MCF 10A (cell line): ENCODE results near the gene TTC31. TPM values are rescaled to one million over a fixed set of nuclear protein-coding genes. Genes with fewer than 3 reads are reported as not detected.

Source experiments
- BruUV-seq: library from RNA; stranded (reverse); fragments of 400-500 nt; replicated peaks from 2 replicates; lab custom pipeline; 2021; lab: Mats Ljungman, UMichigan
- CTCF ChIA-PET: fragments of 300-600 bp; sonication (Branson Sonifier 250); formaldehyde crosslinking; extraction: SDS; loops from one replicate; lab custom pipeline; 2021; ENCODE audit warnings: antibody characterized with exemption, inconsistent platforms; lab: Yijun Ruan, JAX
- POLR2A ChIA-PET: fragments of 300-600, 350-650 bp; sonication (Branson Sonifier 250); formaldehyde crosslinking; extraction: SDS; loops from one replicate; lab custom pipeline; 2020; ENCODE audit warnings: antibody characterized with exemption, inconsistent platforms; lab: Yijun Ruan, JAX
- DNase-seq: peaks from one replicate; pipeline ENCODE4 v3.0.0-alpha.2; 2018; ENCODE audit not compliant: unreplicated experiment
- H3K27ac Mint-ChIP-seq: one replicate; pipeline ENCODE4 v1.8.0; 2022; ENCODE audit warnings: mild to moderate bottlenecking, low read depth, mixed read lengths; ENCODE audit not compliant: unreplicated experiment
- H3K27me3 Mint-ChIP-seq: one replicate; pipeline ENCODE4 v1.8.0; 2022; ENCODE audit warnings: mixed read lengths; ENCODE audit not compliant: insufficient read depth, unreplicated experiment
- H3K36me3 Mint-ChIP-seq: one replicate; pipeline ENCODE4 v1.8.0; 2022; ENCODE audit warnings: mild to moderate bottlenecking, moderate library complexity, mixed read lengths; ENCODE audit not compliant: insufficient read depth, unreplicated experiment
- H3K4me1 Mint-ChIP-seq: one replicate; pipeline ENCODE4 v1.8.0; 2022; ENCODE audit warnings: mixed read lengths; ENCODE audit not compliant: insufficient read depth, unreplicated experiment
- H3K4me3 Mint-ChIP-seq: one replicate; pipeline ENCODE4 v1.8.0; 2022; ENCODE audit warnings: mild to moderate bottlenecking, moderate library complexity, mixed read lengths; ENCODE audit not compliant: unreplicated experiment
- H3K9me3 Mint-ChIP-seq: one replicate; pipeline ENCODE4 v1.8.0; 2022; ENCODE audit warnings: mixed read lengths; ENCODE audit not compliant: unreplicated experiment
- CTCF ChIP-seq: fragments of 200-600 bp; IDR thresholded peaks from one replicate; pipeline ENCODE4 v1.8.0; 2022; ENCODE audit warnings: antibody characterized with exemption, mild to moderate bottlenecking; ENCODE audit not compliant: unreplicated experiment
- intact Hi-C: fragments of 100-400 bp; cut with micrococcal nuclease; formaldehyde crosslinking; loops from 2 replicates; pipeline ENCODE4 v1.14.1; 2022
- total RNA-seq: library from RNA; stranded (reverse); gene quantifications from 2 replicates; pipeline ENCODE4 v1.2.3, GENCODE V29; 2022

Gene TTC31
- total RNA-seq, 1 experiment from 2014 or later, result 17.6 TPM

- BruUV-seq, result no TSS peak
- CTCF ChIA-PET, result interaction anchor here (0.5 to 0.9 kb wide), 3 partner anchors 10 to 11 kb away, joined by 3 to 5 read pairs (median 3); no protein-coding TSS in a partner anchor
Measured at GRCh38 chr2:74461187-74462053, 21.5 kb upstream of the TTC31 start.

GRCh38 chr2:74462054-74462785 lies 20.7 kb upstream of the TTC31 start:
- Mint-ChIP-seq H3K9me3 (no peaks in the 10 kb centered on the region), H3K27ac (no peak overlapping the region), H3K4me1 (peaks cover 19% of the 10 kb centered on the region), H3K36me3 (peaks cover 53% of the 10 kb centered on the region), H3K27me3 (no peaks in the 10 kb centered on the region), H3K4me3 (no peak overlapping the region)
- BruUV-seq, result TSS peak; percentile 18
- no peak for TF ChIP-seq CTCF
- POLR2A ChIA-PET, result interaction anchor here (0.6 to 9.2 kb wide), 4 partner anchors 11 to 725 kb away, joined by 3 to 84 read pairs (median 3); partner anchors contain the start of genes MRPL53, TPRKB and TTC31
- intact Hi-C loops, result no loop called here
- CTCF ChIA-PET, result interaction anchor here (0.5 to 1.0 kb wide), 5 partner anchors 9 to 125 kb away, joined by 3 to 5 read pairs (median 3); partner anchors contain the start of genes CCDC142 and TTC31
- no peak for DNase-seq

More at GRCh38 chr2:74461187-74462053, 21.5 kb upstream of the TTC31 start:
- Mint-ChIP-seq H3K27ac (no peak overlapping the region), H3K4me1 (peaks cover 27% of the 10 kb centered on the region), H3K9me3 (no peaks in the 10 kb centered on the region), H3K27me3 (no peaks in the 10 kb centered on the region), H3K4me3 (no peak overlapping the region), H3K36me3 (peaks cover 53% of the 10 kb centered on the region)
- no peak for DNase-seq
- POLR2A ChIA-PET, result interaction anchor here (1.6 to 9.2 kb wide), 2 partner anchors 12 to 22 kb away, joined by 3 to 84 read pairs; partner anchors contain the start of genes MRPL53 and TTC31
- intact Hi-C loops, result no loop called here
- TF ChIP-seq CTCF, result peak; percentile 9

GRCh38 chr2:74462786-74463105 lies 20.1 kb upstream of the TTC31 start:
- TF ChIP-seq CTCF, result no peak
- DNase-seq, result no peak
- no peaks in the 10 kb centered on the region for H3K9me3 Mint-ChIP-seq
- intact Hi-C loops, result no loop called here
- peaks cover 51% of the 10 kb centered on the region for H3K36me3 Mint-ChIP-seq
- peaks cover 17% of the 10 kb centered on the region for H3K4me1 Mint-ChIP-seq
- no peak overlapping the region for H3K27ac Mint-ChIP-seq
- CTCF ChIA-PET, result interaction anchor here (0.5 to 1.0 kb wide), 2 partner anchors 20 to 124 kb away, joined by 3 to 4 read pairs; partner anchors contain the start of genes CCDC142 and TTC31
- H3K4me3 Mint-ChIP-seq, result peak overlapping the region; percentile 95
- no peaks in the 10 kb centered on the region for H3K27me3 Mint-ChIP-seq
- no TSS peak for BruUV-seq
- POLR2A ChIA-PET, result interaction anchor here (0.6 to 1.2 kb wide), 2 partner anchors 17 to 726 kb away, joined by 3 read pairs; partner anchors contain the start of gene TPRKB
